WTC11 (cell line): ENCODE results near the gene PRKCE.

Experiments used
- AFF4 ChIP-seq: sonication (generic); formaldehyde crosslinking; IDR thresholded peaks from 2 replicates; pipeline ENCODE4 v1.8.1; 2023; ENCODE audit warnings: mild to moderate bottlenecking, missing genetic modification reagents, borderline replicate concordance
- CTCF ChIP-seq: fragments of 200-600 bp; IDR thresholded peaks from 2 replicates; pipeline ENCODE4 v1.8.0; 2022; ENCODE audit warnings: antibody characterized with exemption
- E2F4 ChIP-seq: sonication (generic); formaldehyde crosslinking; IDR thresholded peaks from 2 replicates; pipeline ENCODE4 v1.8.1; 2022; ENCODE audit warnings: low read depth, mild to moderate bottlenecking, moderate library complexity, missing genetic modification reagents, borderline replicate concordance
- JUN ChIP-seq: sonication (generic); formaldehyde crosslinking; IDR thresholded peaks from 2 replicates; pipeline ENCODE4 v1.8.0; 2023; ENCODE audit warnings: mild to moderate bottlenecking, missing genetic modification reagents
- KAT7 ChIP-seq: sonication (generic); formaldehyde crosslinking; IDR thresholded peaks from 2 replicates; pipeline ENCODE4 v1.8.1; 2023; ENCODE audit warnings: missing genetic modification reagents, mild to moderate bottlenecking, borderline replicate concordance
- MAX ChIP-seq: sonication (generic); formaldehyde crosslinking; IDR thresholded peaks from 2 replicates; pipeline ENCODE4 v1.8.0; 2022; ENCODE audit warnings: mild to moderate bottlenecking, missing genetic modification reagents
- NFE2L1 ChIP-seq: sonication (generic); formaldehyde crosslinking; IDR thresholded peaks from 2 replicates; pipeline ENCODE4 v1.8.1; 2023; ENCODE audit warnings: missing genetic modification reagents
- SP1 ChIP-seq: sonication (generic); formaldehyde crosslinking; conservative IDR thresholded peaks from 2 replicates; pipeline ENCODE4 v1.8.1; 2022; ENCODE audit warnings: missing genetic modification reagents
- USF2 ChIP-seq: sonication (generic); formaldehyde crosslinking; IDR thresholded peaks from 2 replicates; pipeline ENCODE4 v1.8.1; 2023; ENCODE audit warnings: mild to moderate bottlenecking, missing genetic modification reagents, moderate library complexity
- ZBTB43 ChIP-seq: sonication (generic); formaldehyde crosslinking; IDR thresholded peaks from 2 replicates; pipeline ENCODE4 v1.8.1; 2023; ENCODE audit warnings: mild to moderate bottlenecking, missing genetic modification reagents
- ZNF263 ChIP-seq: sonication (generic); formaldehyde crosslinking; IDR thresholded peaks from 2 replicates; pipeline ENCODE4 v1.8.1; 2022; ENCODE audit warnings: low read depth, mild to moderate bottlenecking, moderate library complexity, missing genetic modification reagents
- ZNF416 ChIP-seq: fragments of 250-450 bp; sonication (Bioruptor Pico); IDR thresholded peaks from 2 replicates; pipeline ENCODE4 v1.9.0; 2021; ENCODE audit warnings: mild to moderate bottlenecking, inconsistent platforms

- TF ChIP-seq ZNF263 (CRISPR knock-in tag) (no peak), MAX (no peak), CTCF (no peak), SP1 (no peak), NFE2L1 (CRISPR knock-in tag) (no peak), AFF4 (no peak), KAT7 (CRISPR knock-in tag) (no peak), ZBTB43 (CRISPR knock-in tag) (no peak), E2F4 (CRISPR knock-in tag) (no peak), USF2 (CRISPR knock-in tag) (no peak), ZNF416 (CRISPR knock-in tag) (no peak), JUN (CRISPR knock-in tag) (no peak)
These were observed 415.1 kb downstream of the PRKCE start for GRCh38 chr2:46066601-46067000.
